ENCODE measurements around the gene SH3GLB2.
A peak's percentile ranks its signal among the peaks of the same experiment; 100 is the strongest.
"Not testable (repeated sequence)": the region's sequence is repeated elsewhere in the genome, so short reads cannot be mapped to it uniquely, and the experiment has no call there.

SH3GLB2 gene

DNA sequence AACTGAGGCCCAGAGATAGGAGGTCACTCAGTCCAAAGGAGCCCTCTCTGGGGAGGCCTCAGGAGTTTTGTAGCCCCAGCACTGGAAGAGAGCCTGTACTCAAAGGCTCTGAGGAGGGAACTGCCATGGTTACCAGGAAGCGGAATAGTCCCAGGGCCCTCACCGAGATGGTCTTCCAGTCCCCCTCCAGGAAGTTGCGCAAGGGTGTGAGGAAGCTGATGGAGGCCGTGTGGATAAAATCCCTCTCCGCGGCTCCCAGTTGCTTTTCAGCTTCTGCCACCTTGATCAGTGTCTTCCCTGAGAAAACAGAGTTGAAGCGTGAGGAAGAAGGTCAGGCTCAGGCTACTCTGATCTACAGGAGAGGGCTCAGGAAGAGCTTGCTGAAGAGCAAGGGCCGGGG is 13.5 kb downstream of the SH3GLB2 start:
- no peak for DNase-seq (ENCODE audit: low read depth)

- no peak for DNase-seq (ENCODE audit: low read depth)
Measured at GRCh38 chr9:129014124-129014523, 14.0 kb downstream of the SH3GLB2 start.

DNA sequence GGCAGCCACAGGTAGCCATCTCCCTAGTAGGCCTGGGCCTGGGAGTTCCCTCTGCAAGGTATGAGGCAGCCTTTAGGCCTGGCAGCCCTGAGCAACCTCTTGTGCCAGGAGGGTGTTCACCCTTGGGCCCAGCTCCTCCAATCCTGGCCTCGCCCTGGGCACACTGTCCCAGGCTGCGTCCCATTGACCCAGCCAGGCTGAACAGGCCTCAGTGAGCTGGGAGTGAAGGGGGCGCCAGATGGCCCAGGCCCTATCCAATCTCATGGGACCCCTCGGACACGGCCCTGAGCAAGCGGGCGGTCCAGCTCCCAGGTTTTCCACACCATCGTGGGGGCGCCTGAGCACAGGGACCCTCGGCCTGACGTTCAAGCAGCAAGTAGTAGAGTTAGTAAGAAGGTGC is 14.5 kb downstream of the SH3GLB2 start:
- no peak for DNase-seq (ENCODE audit: low read depth)

GRCh38 chr9:129012893-129013448 is 15.2 kb downstream of the SH3GLB2 start:
- DNase-seq (ENCODE audit: low read depth): no peak

GRCh38 chr9:129012343-129012742 is 15.8 kb downstream of the SH3GLB2 start:
- DNase-seq (ENCODE audit: low read depth): no peak

GRCh38 chr9:129011761-129012181 is 16.4 kb downstream of the SH3GLB2 start:
- DNase-seq (ENCODE audit: low read depth): no peak

GRCh38 chr9:129011170-129011569 is 17.0 kb downstream of the SH3GLB2 start:
- no peak for DNase-seq (ENCODE audit: low read depth)

DNA sequence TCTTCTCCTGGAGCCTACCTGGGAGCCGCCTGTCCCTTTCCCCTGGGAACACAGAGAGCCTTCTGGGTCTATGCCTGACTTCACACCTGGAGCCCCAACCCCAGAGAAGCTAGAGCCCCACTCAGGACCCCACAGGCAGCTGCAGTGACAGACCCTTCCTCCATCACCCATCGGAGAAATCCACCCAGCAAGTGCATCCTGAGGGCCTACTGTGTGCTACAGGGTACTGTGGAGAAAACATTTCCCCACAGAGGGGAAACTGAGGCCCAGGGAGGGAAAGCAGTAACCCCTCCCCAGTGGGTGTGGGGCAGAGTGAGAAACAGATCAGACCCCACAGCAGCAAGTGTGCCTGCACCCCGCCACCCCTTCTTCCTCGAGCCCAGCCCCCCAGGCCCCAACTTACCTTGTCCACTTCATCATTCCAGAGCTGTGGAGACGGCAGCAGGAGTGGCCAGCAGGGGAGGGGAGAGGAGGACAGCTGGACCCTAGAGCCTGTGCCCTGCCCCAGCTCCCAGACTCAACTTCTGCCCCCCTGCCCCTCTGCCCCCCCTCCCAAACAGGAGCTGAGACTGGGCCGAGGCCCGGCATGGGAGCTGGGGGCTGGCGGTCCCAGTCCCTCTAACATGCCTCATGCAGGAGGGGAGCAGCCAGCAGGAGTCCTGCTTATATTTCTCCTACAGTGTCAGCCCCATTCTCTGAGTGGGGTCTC is 17.7 kb downstream of the SH3GLB2 start:
- no peak for DNase-seq (ENCODE audit: low read depth)

GRCh38 chr9:129009584-129010141 is 18.5 kb downstream of the SH3GLB2 start:
- DNase-seq (ENCODE audit: low read depth): no peak

DNA sequence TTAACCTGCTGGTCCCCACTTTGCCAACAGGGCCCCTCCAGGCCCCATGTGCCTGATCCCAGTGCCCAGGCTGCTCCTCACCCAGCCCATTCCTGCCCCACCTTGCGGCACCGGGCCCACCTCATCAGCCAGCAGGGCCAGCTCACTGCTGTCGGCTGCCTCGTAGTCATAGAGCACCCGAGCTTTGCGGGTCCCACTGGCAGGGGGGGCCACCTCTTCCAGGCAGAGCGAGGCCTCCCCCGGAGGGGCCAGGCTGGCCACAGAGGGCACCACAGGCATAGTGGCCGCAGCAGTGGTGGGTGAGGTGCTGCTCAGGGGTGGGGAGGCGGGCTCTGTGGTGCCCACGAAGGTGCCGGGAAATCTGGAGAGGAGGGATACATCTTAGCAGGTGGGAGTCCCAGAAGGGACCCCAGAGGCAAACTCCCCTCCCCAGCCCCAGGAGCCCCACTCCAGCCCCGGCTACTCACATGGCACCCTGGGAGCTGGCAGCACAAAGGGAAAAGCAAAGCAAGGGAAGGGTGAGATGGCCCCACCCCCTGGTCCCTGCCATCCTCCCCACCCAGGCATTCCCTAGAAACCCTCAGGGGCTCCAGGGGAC is 19.0 kb downstream of the SH3GLB2 start:
- no peak for DNase-seq (ENCODE audit: low read depth)

- DNase-seq (ENCODE audit: low read depth): no peak
Measured at GRCh38 chr9:129008469-129008965, 19.6 kb downstream of the SH3GLB2 start.

DNA sequence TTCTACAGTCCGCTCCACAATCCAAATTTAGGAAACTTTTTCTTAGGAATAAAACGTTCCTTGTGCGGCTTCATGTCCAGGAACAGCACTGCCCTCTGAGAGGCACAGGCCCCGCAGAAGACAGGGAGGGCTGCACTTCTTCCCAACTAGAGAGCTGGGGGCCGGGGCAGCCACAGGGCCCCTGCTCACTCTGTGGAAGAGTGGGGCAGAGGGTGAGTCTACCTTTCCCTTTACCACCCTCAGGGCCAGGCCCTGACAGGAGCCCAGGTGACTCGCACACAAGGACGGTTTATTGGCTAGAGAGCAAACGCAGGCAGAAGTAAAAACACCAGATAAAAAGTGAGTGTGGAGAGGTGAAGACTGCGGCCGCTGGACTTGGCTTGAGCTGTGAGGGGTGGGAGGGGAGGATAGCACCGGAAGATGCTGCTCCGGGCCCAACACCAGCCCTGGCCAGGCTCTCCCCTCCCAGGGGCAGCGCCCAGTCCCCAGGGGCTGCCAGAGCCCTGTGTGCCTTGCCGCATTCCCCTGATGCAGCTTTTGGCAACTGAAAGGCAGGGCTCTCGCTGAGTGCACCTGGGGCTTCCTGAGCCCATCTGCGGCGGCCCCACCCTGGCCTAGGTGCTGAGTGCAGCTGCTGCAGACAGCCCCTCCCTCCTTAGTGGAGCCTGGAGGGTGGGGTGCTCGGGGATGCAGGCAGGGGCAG is 20.2 kb downstream of the SH3GLB2 start:
- no peak for DNase-seq (ENCODE audit: low read depth)

- no peak for DNase-seq (ENCODE audit: low read depth)
Measured at GRCh38 chr9:129007035-129007765, 20.9 kb downstream of the SH3GLB2 start.

DNA sequence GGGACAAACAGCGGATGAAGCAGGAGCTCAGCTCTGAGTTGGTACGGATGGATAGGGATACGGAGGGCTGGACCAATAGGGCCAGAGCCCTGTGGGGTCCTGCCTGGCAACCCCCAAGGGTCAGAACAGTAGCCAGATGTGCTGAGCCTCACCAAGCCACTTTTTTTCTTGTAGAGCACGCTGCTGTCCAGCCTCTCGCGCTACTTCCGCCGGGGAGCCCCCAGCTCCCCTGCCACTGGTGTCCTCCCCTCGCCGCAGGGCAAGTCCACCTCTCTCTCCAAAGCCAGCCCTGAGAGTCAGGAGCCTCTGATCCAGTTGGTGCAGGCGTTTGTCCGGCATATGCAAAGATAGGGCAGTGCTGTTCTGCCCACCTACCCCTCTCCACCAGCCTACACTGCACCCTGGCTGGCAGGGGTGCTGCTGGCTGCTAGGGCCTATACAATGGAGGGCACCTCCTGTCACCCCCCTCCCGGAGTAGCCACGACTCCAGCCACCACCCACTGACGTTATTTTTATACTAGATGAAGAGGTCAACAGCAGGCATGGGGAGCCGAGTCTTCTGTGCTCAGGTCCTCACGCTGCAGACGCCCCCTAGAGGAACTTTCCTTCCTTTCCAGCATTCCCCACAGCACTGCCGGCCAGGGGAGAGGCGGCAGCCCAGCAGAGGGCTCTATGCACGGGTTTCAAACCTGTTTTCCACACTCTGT is 21.6 kb downstream of the SH3GLB2 start:
- DNase-seq (ENCODE audit: low read depth): peak; percentile 12

GRCh38 chr9:129005336-129005997 is 22.7 kb downstream of the SH3GLB2 start:
- no peak for DNase-seq (ENCODE audit: low read depth)

DNA sequence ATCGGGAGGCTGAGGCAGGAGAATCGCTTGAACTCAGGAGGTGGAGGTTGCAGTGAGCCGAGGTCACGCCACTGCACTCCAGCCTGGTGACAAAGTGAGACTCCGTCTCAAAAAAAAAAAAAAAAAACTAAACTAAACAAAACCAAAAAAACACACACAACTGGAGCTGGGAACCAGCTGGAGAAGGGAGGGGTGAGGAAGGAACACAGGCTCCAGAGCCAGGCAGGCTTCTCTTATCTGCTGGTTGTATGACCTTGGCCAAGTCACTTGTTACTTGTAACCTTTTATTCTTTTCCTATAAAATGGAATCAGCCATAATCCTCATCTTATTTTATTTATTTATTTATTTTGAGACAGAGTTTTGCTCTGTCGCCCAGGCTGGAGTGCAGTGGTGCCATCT is 24.0 kb downstream of the SH3GLB2 start:
- not testable (repeated sequence) for DNase-seq (ENCODE audit: low read depth)

GRCh38 chr9:129002992-129003391 is 25.1 kb downstream of the SH3GLB2 start:
- DNase-seq (ENCODE audit: low read depth): no peak

- no peak for DNase-seq (ENCODE audit: low read depth)
Measured at GRCh38 chr9:129001504-129002325, 26.4 kb downstream of the SH3GLB2 start.

DNA sequence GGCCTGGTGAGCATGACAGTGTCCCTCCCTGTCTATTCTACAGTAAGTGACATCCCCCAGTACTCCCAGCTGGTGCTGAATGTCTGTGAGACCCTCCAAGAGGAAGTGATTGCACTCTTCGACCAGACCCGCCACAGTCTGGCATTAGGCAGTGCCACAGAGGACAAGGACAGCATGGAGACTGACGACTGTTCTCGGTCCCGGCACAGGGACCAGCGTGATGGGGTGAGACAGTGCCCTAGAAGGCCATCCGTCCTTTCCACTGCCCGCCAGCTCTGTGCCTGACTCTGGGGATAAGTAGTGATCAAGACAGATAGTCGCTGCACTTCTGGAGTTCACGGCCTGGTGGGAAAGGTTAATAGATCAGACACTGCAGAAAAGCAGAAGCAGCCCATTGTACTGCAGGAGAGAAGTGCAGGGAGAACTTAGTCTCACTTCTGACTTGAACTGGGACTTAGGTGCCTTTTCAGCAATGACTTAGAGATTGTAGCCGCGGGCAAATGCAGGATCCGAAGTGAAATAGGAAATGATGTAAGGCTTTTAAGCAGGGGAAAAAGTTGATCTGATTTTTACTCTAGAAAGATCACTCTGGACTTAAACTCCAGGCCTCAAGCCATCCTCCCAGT is 28.4 kb downstream of the SH3GLB2 start:
- no peak for DNase-seq (ENCODE audit: low read depth)
